ENCODE measurements around the gene SPRR5.

Gene SPRR5

DNA sequence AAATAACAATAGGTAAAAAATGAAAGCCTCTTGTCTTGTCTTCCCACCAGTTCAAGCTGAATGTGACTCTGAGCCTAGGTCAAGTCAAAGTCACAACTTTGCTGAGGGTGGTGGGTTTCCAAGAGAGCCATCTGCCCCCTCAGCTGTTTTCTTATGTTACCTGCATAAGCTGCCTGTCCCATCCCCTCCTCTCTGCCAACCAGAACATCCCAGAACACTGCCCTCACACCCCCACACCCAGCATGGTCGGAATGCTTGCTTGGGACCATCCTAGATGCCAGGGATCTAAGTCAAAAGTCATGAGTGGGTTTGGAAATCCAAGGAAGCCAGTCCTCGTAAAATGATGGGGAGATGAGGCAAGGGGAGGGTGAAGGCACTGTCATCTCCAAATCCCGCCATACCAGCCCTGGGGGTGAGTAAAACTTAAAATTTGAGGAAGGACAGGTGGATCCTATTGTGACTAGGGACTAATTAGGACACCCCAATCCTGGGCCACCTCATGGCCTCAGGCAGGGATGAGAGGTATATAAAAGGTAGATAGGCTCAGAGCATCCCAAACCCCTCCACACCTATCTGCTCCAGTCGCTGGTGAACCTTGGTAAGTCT is at the start of gene SPRR5:
SPRR5 (plus strand) TSS at position 556 of the 606 bp plus-strand sequence. CDS start 1,349 bp downstream, outside the sequence.
- TF ChIP-seq, protein P1, sequence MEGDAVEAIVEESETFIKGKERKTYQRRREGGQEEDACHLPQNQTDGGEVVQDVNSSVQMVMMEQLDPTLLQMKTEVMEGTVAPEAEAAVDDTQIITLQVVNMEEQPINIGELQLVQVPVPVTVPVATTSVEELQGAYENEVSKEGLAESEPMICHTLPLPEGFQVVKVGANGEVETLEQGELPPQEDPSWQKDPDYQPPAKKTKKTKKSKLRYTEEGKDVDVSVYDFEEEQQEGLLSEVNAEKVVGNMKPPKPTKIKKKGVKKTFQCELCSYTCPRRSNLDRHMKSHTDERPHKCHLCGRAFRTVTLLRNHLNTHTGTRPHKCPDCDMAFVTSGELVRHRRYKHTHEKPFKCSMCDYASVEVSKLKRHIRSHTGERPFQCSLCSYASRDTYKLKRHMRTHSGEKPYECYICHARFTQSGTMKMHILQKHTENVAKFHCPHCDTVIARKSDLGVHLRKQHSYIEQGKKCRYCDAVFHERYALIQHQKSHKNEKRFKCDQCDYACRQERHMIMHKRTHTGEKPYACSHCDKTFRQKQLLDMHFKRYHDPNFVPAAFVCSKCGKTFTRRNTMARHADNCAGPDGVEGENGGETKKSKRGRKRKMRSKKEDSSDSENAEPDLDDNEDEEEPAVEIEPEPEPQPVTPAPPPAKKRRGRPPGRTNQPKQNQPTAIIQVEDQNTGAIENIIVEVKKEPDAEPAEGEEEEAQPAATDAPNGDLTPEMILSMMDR (IDR thresholded peaks at IDR 0.05; ENCODE audit: insufficient read depth, low read depth, low read length, missing control alignments) = no peak
- DNase-seq (ENCODE audit: low read depth) = no peak
- no peak within 1 kb of the TSS for H3K4me3 ChIP-seq (ENCODE audit: low read length)

GRCh38 chr1:152899027-152899426 is 48.0 kb upstream of the SPRR5 start:
- no peak for DNase-seq (ENCODE audit: low read depth)
- TF ChIP-seq, protein P1 (IDR thresholded peaks at IDR 0.05; ENCODE audit: insufficient read depth, low read depth, low read length, missing control alignments) = no peak
- H3K4me3 ChIP-seq (ENCODE audit: low read length) = no peak overlapping the region

DNA sequence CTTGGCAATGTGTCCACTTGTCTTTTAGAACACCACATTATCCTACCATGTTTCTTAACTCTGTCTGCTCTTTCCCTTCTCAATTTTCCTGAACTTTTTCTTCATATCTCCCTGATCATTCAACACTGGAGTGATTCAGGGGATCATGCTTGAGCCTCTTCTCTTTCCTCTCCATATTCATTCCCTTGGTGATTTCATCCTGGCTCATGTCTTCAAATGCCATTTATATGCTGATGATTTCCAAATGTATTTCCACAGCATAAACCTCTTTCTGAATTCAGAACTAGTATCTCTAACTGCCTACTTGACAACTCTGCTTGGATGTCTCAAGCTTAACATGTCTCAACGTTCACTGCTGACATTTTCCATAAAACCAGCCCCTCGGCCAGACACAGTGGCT is 47.1 kb upstream of the SPRR5 start:
- DNase-seq (ENCODE audit: low read depth) = no peak
- no peak overlapping the region for H3K4me3 ChIP-seq (ENCODE audit: low read length)
- TF ChIP-seq, protein P1 (IDR thresholded peaks at IDR 0.05; ENCODE audit: insufficient read depth, low read depth, low read length, missing control alignments) = no peak

GRCh38 chr1:152901631-152902030 is 45.4 kb upstream of the SPRR5 start:
- H3K4me3 ChIP-seq (ENCODE audit: low read length) = no peak overlapping the region
- peak; percentile 84 for DNase-seq (ENCODE audit: low read depth)
- TF ChIP-seq, protein P1 (IDR thresholded peaks at IDR 0.05; ENCODE audit: insufficient read depth, low read depth, low read length, missing control alignments) = no peak

- no peak overlapping the region for H3K4me3 ChIP-seq (ENCODE audit: low read length)
- TF ChIP-seq, protein P1 (IDR thresholded peaks at IDR 0.05; ENCODE audit: insufficient read depth, low read depth, low read length, missing control alignments) = no peak
- DNase-seq (ENCODE audit: low read depth) = no peak
These were observed 44.4 kb upstream of the SPRR5 start for GRCh38 chr1:152902636-152903035.

- no peak overlapping the region for H3K4me3 ChIP-seq (ENCODE audit: low read length)
- peak; percentile 48 for DNase-seq (ENCODE audit: low read depth)
- TF ChIP-seq, protein P1 (IDR thresholded peaks at IDR 0.05; ENCODE audit: insufficient read depth, low read depth, low read length, missing control alignments) = no peak
These were observed 42.1 kb upstream of the SPRR5 start for GRCh38 chr1:152904688-152905440.
